SK-N-MC (cell line): ENCODE measurements around the gene TRAPPC3.

ENCODE experiments used
- EZH2 ChIP-seq: fragments of 200-600 bp; sonication (generic); IDR thresholded peaks from one replicate; pipeline ENCODE4 v1.6.1; 2017; ENCODE audit warnings: antibody characterized with exemption
- POLR2AphosphoS5 ChIP-seq: IDR thresholded peaks from 2 replicates; pipeline ENCODE4 v1.6.1; 2012; ENCODE audit warnings: mild to moderate bottlenecking, low read depth, low read length, borderline replicate concordance

DNA sequence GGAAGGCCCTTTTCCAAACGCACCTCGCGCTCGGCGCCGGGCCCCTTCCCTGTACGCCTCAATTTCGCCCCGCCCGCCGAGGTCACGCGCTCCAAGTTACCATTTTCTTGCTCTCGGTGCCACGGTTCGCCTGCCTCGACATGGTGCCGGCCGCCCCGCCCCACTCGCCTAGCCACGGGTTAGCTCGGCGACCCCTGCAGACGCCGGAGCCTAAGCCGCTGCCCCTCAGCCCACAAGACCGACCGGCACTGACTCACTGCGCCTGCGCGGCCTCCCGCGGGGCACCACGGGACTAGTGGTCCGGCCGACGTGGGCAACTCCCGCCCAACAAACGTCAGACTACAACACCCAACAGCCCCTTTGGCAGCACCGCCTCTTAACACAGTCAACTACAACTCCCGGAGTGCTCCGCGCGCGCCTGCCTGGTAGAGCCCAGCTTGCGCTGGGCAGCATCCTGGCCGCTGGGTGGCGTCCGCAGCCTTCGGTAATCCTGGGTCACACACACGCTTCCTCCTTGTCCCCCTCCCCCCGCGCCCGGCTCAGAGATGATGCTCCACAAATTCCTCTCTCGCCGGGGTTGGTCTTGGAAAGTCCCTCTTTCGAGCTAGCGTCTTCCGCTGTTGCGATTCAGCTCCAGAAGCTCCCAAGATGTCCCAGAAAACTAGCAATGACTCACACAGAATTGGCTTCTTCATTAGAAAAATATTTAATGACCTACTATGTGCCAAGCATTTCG is at the start of gene TRAPPC3:
- TF ChIP-seq POLR2AphosphoS5, result peak; percentile 97
- no peak for TF ChIP-seq EZH2
